Loucy (cell line): ENCODE measurements around the gene SSPN.

Source experiments
- CTCF ChIP-seq: fragments of 200-600 bp; sonication (generic); conservative IDR thresholded peaks from 2 replicates; pipeline ENCODE4 v1.5.1; 2014; ENCODE audit warnings: mild to moderate bottlenecking, antibody characterized with exemption, low read length
- EZH2phosphoT487 ChIP-seq: fragments of 200-600 bp; IDR thresholded peaks from 2 replicates; pipeline ENCODE4 v1.6.1; 2018; ENCODE audit warnings: antibody characterized with exemption, mild to moderate bottlenecking, moderate library complexity, borderline replicate concordance

DNA sequence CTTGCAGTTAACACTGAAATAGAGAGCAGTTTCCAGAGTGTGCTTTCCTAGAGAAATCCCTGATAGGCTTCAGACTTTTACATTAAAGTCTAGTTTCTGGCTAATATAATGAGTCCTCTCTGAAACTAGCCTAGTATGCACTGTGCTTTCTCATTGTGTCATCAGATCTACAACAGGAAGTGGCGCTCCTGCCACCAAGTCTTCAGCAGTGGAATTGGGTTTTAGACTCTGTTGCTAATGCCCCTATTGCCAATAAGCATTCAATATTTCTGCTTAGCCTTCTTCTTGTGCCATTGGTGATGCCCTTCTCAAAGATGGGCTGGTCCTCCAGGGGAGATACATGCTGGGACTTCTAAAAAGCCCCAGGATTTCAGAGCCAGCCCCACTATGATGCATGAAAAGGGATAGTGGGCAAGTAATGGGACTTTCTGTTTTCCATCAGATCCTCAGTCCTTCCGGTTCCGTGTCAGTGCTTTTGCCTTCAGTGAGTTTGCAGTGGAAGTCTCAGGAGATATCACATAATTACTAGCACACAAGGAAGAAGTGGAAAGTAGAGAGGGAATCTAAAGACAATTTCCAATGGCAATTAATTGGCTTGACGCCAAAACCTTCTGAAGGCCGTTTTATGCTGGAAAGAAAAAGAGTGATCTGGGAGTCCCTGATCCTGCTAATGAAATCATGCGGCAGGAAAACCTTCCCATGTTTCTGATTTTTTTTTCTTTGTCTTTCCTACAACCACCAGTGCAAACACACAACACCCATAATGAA lies 50.0 kb downstream of the SSPN start:
- TF ChIP-seq CTCF: no peak
- TF ChIP-seq EZH2phosphoT487: no peak
